Measurements from ENCODE around the gene CDC37. TPM values are rescaled to one million over a fixed set of nuclear protein-coding genes. Genes with fewer than 3 reads are reported as not detected.

The CDC37 gene
- total RNA-seq, 4 donors from 2014 or later: 85.3 to 181 (median 119) TPM

GRCh38 chr19:10399878-10400277 is 3.5 kb downstream of the CDC37 start:
- no peak for TF ChIP-seq CTCF (IDR thresholded peaks at IDR 0.05; ENCODE audit: low read depth)

GRCh38 chr19:10398819-10399218 is 4.5 kb downstream of the CDC37 start:
- no peak for TF ChIP-seq CTCF (IDR thresholded peaks at IDR 0.05; ENCODE audit: low read depth)

- TF ChIP-seq CTCF (IDR thresholded peaks at IDR 0.05; ENCODE audit: low read depth): no peak
Measured at GRCh38 chr19:10395917-10396316, 7.4 kb downstream of the CDC37 start.

GRCh38 chr19:10395436-10395835 is 7.9 kb downstream of the CDC37 start:
- no peak for TF ChIP-seq CTCF (IDR thresholded peaks at IDR 0.05; ENCODE audit: low read depth)

- no peak for TF ChIP-seq CTCF (IDR thresholded peaks at IDR 0.05; ENCODE audit: low read depth)
Measured at GRCh38 chr19:10395003-10395402, 8.3 kb downstream of the CDC37 start.

- TF ChIP-seq CTCF (IDR thresholded peaks at IDR 0.05; ENCODE audit: low read depth): no peak
Measured at GRCh38 chr19:10393137-10393536, 10.2 kb downstream of the CDC37 start.

GRCh38 chr19:10392120-10392519 is 11.2 kb downstream of the CDC37 start:
- no peak for TF ChIP-seq CTCF (IDR thresholded peaks at IDR 0.05; ENCODE audit: low read depth)
